DMS153 treated with DMSO at 0.1 percent for 48 hours (cell line): ENCODE data around the gene ANKRD40.
A peak's percentile ranks its signal among the peaks of the same experiment; 100 is the strongest.

Source experiments
- DNase-seq: peaks from one replicate; lab custom pipeline; 2025; ENCODE audit not compliant: unreplicated experiment; lab: John Stamatoyannopoulos, UW

The ANKRD40 gene

DNA sequence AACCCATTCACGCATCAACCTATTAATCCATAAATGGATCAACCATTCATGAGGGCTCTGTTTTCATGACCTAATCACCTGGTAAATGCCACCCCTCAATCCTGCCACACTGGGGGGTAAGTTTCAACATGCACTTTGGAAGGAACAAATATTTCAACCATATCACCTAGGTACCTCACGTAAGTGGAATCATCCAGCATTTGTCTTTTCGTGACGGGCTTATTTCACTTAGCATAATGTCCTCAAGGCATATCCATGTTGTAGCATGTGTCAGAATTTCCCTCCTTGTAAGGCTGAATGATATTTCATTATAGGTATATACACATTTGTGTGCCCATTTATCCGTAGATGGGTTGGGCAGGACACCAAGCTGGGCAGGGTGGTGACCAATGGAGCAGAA lies 35.6 kb downstream of the ANKRD40 start:
- DNase-seq: no peak

DNA sequence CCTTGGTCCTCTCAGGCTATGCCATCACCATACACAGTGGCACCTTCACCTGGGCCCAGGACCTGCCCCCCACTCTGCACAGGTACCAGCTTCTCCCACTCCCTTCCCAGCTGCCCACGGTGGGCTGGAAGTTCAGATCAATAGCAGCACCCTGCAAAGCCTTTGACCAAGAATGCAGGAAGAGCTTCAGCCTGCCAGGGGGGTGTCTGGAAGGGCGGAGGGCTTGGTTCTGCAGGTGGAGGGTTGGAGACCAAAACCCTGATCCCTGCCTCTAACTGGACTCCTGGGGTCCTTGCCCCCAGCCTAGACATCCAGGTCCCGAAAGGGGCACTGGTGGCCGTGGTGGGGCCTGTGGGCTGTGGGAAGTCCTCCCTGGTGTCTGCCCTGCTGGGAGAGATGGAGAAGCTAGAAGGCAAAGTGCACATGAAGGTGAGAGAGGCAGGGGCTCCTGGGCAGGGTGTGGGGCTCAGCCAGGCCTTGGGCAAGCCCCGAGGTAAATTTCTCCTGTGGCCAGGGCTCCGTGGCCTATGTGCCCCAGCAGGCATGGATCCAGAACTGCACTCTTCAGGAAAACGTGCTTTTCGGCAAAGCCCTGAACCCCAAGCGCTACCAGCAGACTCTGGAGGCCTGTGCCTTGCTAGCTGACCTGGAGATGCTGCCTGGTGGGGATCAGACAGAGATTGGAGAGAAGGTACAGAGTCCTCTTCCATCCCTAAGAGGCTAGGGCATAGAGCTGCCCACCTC lies 38.7 kb downstream of the ANKRD40 start:
- no peak for DNase-seq

- no peak for DNase-seq
Measured at GRCh38 chr17:50668025-50668837, 39.5 kb downstream of the ANKRD40 start.

- no peak for DNase-seq
Measured at GRCh38 chr17:50667259-50668024, 40.3 kb downstream of the ANKRD40 start.

DNA sequence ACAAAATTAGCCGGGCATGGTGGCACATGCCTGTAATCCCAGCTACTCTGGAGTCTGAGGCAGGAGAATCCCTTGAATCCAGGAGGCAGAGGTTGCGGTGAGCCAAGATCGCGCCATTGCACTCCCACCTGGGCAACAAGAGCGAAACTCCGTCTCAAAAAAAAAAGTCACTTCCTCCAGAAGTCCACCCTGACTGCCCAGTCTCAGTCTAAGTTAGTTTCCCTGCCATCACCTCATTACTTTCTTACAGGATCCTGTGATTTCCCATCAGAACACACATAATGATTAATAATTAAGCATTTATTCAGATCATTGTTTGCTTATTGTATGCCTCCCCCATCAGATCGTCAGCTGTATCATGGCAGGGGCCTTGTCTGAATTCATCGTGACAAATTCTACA lies 41.4 kb downstream of the ANKRD40 start:
- DNase-seq: no peak

DNA sequence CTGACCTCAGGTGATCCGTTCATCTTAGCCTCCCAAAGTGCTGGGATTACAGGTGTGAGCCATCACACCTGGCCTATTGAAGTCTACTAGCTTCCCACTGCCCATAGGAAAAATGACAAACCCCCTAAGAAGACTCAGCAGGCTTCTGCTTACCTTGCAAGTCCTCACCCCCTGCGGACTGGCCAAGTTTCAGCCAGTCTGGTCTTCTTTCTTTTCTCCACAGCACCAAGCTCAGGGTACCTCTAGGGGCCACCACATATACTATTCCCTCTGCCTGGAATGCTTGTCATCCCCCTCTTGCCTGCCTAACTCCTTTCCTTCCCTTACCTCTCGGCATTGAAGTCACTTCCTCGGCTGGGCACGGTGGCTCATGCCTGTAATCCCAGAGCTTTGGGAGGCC lies 41.9 kb downstream of the ANKRD40 start:
- no peak for DNase-seq

- DNase-seq: no peak
Measured at GRCh38 chr17:50664788-50665458, 42.8 kb downstream of the ANKRD40 start.

DNA sequence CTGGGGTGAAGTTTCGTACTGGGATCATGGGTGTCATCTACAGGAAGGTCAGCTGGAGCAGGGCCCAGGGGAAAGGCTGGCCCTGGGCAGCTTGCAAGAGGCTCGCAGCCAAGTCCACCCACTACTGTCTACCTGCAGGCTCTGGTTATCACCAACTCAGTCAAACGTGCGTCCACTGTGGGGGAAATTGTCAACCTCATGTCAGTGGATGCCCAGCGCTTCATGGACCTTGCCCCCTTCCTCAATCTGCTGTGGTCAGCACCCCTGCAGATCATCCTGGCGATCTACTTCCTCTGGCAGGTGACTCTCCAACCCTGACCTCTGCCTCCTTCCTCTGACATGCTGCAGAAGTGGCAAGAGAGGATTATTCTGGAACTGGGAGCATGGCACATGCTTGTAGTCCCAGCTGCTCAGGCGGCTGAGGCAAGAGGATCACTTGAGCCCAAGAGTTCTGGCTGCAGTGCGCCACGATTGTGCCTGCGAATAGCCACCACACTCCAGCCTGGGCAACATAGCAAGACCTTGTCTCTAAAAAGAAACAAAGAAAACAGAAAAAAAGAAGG lies 43.8 kb downstream of the ANKRD40 start:
- DNase-seq: no peak

DNA sequence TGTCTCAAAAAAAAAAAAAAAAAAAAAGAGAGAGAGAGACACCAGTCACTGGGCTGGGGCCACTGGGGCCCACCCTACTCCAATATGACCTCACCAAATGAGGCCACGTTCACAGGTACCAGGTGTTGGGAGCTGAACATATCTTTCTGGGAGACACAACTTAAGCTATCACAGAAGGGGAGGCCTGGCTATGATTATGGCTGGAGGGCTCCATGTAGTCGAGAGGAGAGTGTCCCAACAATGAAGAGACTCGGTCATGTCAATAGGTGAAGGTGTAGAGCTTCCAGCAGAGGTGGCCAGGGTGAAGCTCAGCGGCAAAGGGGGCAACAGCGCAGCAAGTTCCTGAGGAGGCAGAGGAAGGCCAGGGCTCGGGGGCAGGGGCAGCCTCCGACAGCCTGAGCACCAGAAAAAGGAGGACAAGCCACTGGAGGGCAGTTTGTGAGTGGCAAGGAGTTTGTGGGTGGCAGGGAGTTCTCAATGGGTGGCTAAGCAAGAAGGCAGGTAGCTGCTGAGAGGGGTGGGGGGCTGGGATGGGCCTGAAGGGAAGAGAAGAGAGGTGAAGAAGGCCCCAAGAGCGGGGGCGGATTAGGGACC lies 45.0 kb downstream of the ANKRD40 start:
- DNase-seq: no peak

DNA sequence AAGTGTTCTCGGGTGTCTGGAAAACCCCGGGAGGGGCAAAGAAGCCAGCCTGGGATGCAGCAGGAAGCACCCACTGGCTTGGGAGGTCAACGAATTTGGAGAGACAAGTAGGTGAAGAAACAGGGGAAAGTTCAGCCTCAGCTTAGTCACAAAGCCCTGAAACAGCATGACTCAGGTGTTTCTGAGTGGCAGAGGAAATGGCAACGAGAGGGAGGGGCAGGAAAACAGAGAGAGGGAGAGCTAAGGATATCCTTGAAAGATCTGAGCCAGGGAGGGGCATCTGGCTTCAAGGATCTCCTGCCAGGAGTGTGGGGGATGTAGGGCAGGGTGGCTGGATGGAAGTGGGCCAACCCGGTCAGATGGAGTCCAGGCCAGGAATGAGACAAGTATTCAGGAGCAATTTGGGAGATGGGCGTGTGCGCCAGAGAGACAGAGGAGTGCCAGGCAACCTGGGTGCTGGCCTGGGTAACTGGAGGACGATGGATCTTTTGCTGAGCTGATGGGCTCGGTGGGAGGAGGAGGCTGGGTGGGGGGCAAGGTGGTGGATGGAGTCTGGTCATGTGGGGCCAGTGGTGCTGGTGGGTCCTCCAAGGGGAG lies 45.8 kb downstream of the ANKRD40 start:
- DNase-seq: peak; percentile 33

- DNase-seq: no peak
Measured at GRCh38 chr17:50661348-50661747, 46.4 kb downstream of the ANKRD40 start.

DNA sequence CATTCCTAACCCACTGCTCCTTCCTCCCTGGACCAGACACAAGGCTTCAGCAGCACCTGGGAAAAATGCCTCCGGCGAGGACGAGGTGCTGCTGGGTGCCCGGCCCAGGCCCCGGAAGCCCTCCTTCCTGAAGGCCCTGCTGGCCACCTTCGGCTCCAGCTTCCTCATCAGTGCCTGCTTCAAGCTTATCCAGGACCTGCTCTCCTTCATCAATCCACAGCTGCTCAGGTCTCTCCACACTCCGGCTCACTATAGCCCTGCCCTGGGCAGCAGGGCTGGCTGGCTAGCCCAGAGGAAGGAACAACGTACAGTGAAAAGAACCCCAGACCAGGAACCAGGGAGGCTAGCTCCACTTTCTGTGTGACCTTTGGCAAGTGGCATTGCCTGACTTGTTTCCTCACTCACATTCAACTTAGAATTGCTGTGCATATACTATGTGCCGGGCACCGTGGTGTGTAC lies 46.8 kb downstream of the ANKRD40 start:
- no peak for DNase-seq

GRCh38 chr17:50660042-50660886 lies 47.5 kb downstream of the ANKRD40 start:
- peak; percentile 26 for DNase-seq

DNA sequence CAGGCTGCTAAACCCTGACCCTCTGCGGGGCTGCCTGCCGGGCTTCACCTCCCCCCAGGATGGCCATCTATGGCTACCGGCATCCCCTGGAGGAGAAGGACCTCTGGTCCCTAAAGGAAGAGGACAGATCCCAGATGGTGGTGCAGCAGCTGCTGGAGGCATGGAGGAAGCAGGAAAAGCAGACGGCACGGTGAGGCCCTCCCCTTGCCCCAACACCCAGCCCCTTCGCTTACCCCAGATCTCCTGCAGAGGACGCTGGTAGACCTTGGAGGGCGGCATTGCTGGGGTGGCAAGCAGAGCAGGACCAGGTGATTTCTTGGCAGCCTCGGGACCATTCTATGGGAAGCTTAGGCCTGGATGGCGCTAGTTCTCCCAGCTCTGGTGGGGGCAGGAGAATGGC lies 48.5 kb downstream of the ANKRD40 start:
- DNase-seq: no peak

DNA sequence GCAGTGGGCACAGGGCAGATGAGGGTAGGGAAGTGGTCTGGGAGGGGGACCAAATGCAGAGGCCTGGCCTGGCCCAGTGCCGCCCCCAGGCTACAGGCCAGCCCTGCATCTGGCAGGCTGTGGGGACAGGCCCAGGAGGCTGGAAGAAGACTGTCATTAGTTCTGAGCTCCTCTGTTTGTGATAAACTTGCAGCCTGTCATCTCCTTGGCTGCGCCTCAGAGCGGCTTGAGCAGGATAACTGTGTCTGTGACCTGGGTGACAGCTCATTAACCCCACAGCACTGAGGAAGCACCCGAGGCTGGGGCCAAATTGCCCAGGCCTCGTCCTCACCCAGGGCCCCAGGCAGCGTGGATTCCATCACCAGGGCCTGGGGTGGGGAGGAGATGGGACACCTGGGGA lies 49.1 kb downstream of the ANKRD40 start:
- no peak for DNase-seq

DNA sequence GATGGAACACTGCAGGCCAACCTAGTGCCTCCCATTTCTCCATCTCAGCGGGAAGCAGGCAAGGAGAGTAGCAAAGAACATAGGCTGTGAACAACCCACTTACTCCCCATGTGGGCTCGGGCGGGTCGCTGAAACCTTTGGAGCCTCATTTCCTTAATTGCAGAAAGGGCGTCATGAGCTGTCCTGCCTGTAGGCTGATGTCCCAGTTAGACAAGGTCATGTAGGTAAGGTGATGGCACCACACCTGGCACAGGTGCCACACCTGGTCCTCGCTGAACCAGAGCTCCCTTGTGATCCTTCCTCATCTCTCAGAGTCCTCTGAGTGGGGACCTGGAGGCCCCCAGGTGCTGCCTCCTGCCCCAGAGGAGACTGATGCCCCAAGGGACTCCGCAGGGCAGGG lies 50.1 kb downstream of the ANKRD40 start:
- no peak for DNase-seq

DNA sequence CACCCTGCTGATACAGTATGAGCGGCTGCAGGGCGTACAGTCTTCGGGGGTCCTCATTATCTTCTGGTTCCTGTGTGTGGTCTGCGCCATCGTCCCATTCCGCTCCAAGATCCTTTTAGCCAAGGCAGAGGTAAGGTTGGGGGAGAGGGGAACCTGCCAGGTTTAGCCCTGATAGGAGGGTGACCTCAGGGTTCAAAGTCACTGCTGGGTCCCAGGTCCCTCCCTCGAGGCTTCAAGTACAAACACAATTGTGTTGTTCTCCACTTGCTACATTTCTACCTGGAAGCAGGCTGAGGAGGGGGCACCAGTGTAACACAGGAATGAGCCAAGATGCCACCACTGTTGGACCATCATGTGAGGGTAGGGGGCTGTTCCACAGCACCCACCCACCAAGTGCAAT lies 50.7 kb downstream of the ANKRD40 start:
- no peak for DNase-seq

GRCh38 chr17:50656509-50656908 lies 51.2 kb downstream of the ANKRD40 start:
- no peak for DNase-seq

GRCh38 chr17:50653738-50654137 lies 54.0 kb downstream of the ANKRD40 start:
- no peak for DNase-seq
